ENCODE results near the gene PON3.

DNA sequence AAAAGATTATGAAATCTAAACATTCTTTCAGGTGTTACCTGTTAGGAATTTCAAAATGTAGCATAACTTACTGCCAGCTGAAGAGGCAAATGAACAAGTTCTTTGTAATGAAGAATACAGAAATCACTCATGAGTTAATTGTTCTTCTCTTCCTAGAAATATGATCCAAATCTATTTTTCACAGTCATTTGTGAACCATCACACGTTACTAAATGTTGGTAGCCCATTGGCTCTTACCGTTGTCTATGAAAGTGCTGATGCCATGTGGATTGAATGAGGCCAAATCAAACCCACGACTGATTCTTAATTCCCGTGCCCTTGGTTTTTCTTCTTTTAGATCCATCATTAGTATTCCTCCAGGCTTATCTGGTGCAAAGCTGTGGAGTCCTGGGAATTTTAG, 15.9 kb upstream of the PON3 start:
- TF ChIP-seq, protein P1, sequence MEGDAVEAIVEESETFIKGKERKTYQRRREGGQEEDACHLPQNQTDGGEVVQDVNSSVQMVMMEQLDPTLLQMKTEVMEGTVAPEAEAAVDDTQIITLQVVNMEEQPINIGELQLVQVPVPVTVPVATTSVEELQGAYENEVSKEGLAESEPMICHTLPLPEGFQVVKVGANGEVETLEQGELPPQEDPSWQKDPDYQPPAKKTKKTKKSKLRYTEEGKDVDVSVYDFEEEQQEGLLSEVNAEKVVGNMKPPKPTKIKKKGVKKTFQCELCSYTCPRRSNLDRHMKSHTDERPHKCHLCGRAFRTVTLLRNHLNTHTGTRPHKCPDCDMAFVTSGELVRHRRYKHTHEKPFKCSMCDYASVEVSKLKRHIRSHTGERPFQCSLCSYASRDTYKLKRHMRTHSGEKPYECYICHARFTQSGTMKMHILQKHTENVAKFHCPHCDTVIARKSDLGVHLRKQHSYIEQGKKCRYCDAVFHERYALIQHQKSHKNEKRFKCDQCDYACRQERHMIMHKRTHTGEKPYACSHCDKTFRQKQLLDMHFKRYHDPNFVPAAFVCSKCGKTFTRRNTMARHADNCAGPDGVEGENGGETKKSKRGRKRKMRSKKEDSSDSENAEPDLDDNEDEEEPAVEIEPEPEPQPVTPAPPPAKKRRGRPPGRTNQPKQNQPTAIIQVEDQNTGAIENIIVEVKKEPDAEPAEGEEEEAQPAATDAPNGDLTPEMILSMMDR (IDR thresholded peaks at IDR 0.05; ENCODE audit: low read length): no peak
- no peak for TF ChIP-seq EZH2phosphoT487 (IDR thresholded peaks at IDR 0.05; ENCODE audit: low read length)
- TF ChIP-seq EZH2 (optimal IDR thresholded peaks at IDR 0.05; ENCODE audit: low read depth, low read length): no peak
